Measurements from ENCODE around the gene FLT1. TPM values are rescaled to one million over a fixed set of nuclear protein-coding genes. Genes with fewer than 3 reads are reported as not detected.

The FLT1 gene
- total RNA-seq, 1 experiment from 2014 or later: 0.25 TPM

GRCh38 chr13:28392428-28392827 is 102.5 kb downstream of the FLT1 start:
- Histone ChIP-seq H3K27me3 (ENCODE audit: insufficient read depth, low read length) (no peaks in the 10 kb centered on the region), H3K9ac (ENCODE audit: low read length) (no peak overlapping the region)

GRCh38 chr13:28387740-28388501 is 107.0 kb downstream of the FLT1 start:
- H3K27ac ChIP-seq (ENCODE audit: low read depth, low read length): no peak overlapping the region
- peaks cover 13% of the 10 kb centered on the region; the same call in 1 of the 2 replicates for H3K27me3 ChIP-seq (ENCODE audit: insufficient read depth, low read length)
- no peaks in the 10 kb centered on the region for H3K36me3 ChIP-seq (ENCODE audit: control insufficient read depth in 1 of 2, insufficient read depth in 2 of 2, low read length in 2 of 2)
- RAD21 ChIA-PET (ENCODE audit: low non-redundant PET in 1 of 2, low total read pairs in 2 of 2, uncharacterized antibody in 2 of 2, unreplicated experiment in 2 of 2): no interaction called here
- H3K9me3 ChIP-seq (ENCODE audit: control insufficient read depth in 1 of 2, insufficient read depth in 1 of 2, low read depth in 1 of 2, low read length in 2 of 2): no peaks in the 10 kb centered on the region
- no peak overlapping the region for H3K9ac ChIP-seq (ENCODE audit: low read length)
- no peak overlapping the region for H3K4me3 ChIP-seq (replicated peaks in 1 of 2; ENCODE audit: low read depth in 1 of 2, low read length in 2 of 2)
- no peaks in the 10 kb centered on the region for H3K79me2 ChIP-seq (ENCODE audit: insufficient read depth, low read length)
- no peak overlapping the region for H2AFZ ChIP-seq (ENCODE audit: low read depth, low read length, poor library complexity, severe bottlenecking)
- no TSS peak for BruUV-seq (replicated peaks)
- no peaks in the 10 kb centered on the region for H3K4me1 ChIP-seq (ENCODE audit: control insufficient read depth in 1 of 2, insufficient read depth in 2 of 2, low read length in 2 of 2)
- intact Hi-C loops (cut with micrococcal nuclease): no loop called here
- no peaks in the 10 kb centered on the region for H3K9me2 ChIP-seq (ENCODE audit: insufficient read depth)
- H4K20me1 ChIP-seq (ENCODE audit: insufficient read depth): no peaks in the 10 kb centered on the region
- no peak for ATAC-seq
- DNase-seq (ENCODE audit: low read depth, low spot score): no peak
- CTCF ChIA-PET: no interaction called here
- no peak overlapping the region for H3K4me2 ChIP-seq (ENCODE audit: low read length)
- POLR2A ChIA-PET: no interaction called here
- TF ChIP-seq YY1 (IDR thresholded peaks at IDR 0.05; ENCODE audit: extremely low read depth, insufficient replicate concordance, low read depth, low read length) (no peak), ATF3 (IDR thresholded peaks at IDR 0.05) (no peak), EGR1 (IDR thresholded peaks at IDR 0.05; ENCODE audit: low read depth) (no peak), SIN3A (IDR thresholded peaks at IDR 0.05; ENCODE audit: low read depth) (no peak), ELF1 (IDR thresholded peaks at IDR 0.05; ENCODE audit: borderline replicate concordance, low read depth) (no peak), POLR2AphosphoS5 (IDR thresholded peaks at IDR 0.05; ENCODE audit: low read depth, low read length) (no peak), ZFX (IDR thresholded peaks at IDR 0.05) (no peak), TCF7L2 (IDR thresholded peaks at IDR 0.05; ENCODE audit: borderline replicate concordance, extremely low read depth, insufficient read depth, insufficient read length) (no peak), MAX (IDR thresholded peaks at IDR 0.05) (no peak), CBX3 (IDR thresholded peaks at IDR 0.05; ENCODE audit: low read depth) (no peak), RAD21 (IDR thresholded peaks at IDR 0.05; ENCODE audit: low read depth) (no peak), SP1 (IDR thresholded peaks at IDR 0.05; ENCODE audit: low read depth) (no peak), FOSL1 (IDR thresholded peaks at IDR 0.05; ENCODE audit: low read depth) (no peak), CTCF (IDR thresholded peaks at IDR 0.05 in 2 of 3, conservative IDR thresholded peaks at IDR 0.05 in 1 of 3; ENCODE audit: borderline replicate concordance in 1 of 3, insufficient read depth in 1 of 3, low read depth in 2 of 3, low read length in 2 of 3) (no peak), SRF (IDR thresholded peaks at IDR 0.05; ENCODE audit: low read depth) (no peak)

More at GRCh38 chr13:28392428-28392827, 102.5 kb downstream of the FLT1 start:
- H3K9me2 ChIP-seq (ENCODE audit: insufficient read depth): no peaks in the 10 kb centered on the region
- H3K4me3 ChIP-seq (replicated peaks in 1 of 2; ENCODE audit: low read depth in 1 of 2, low read length in 2 of 2): no peak overlapping the region
- H3K4me2 ChIP-seq (ENCODE audit: low read length): no peak overlapping the region
- no peak overlapping the region for H2AFZ ChIP-seq (ENCODE audit: low read depth, low read length, poor library complexity, severe bottlenecking)
- ATAC-seq (no peak), DNase-seq (ENCODE audit: low read depth, low spot score) (no peak)
- no peak for TF ChIP-seq ZNF274 (IDR thresholded peaks at IDR 0.05; ENCODE audit: low read depth, low read length)
- intact Hi-C loops (cut with micrococcal nuclease): no loop called here
- no peaks in the 10 kb centered on the region for H3K36me3 ChIP-seq (ENCODE audit: control insufficient read depth in 1 of 2, insufficient read depth in 2 of 2, low read length in 2 of 2)
- ChIA-PET CTCF (no interaction called here), POLR2A (no interaction called here), RAD21 (ENCODE audit: low non-redundant PET in 1 of 2, low total read pairs in 2 of 2, uncharacterized antibody in 2 of 2, unreplicated experiment in 2 of 2) (no interaction called here)
- no peaks in the 10 kb centered on the region for H3K9me3 ChIP-seq (ENCODE audit: control insufficient read depth in 1 of 2, insufficient read depth in 1 of 2, low read depth in 1 of 2, low read length in 2 of 2)
- no peak overlapping the region for H3K27ac ChIP-seq (ENCODE audit: low read depth, low read length)
- H3K4me1 ChIP-seq (ENCODE audit: control insufficient read depth in 1 of 2, insufficient read depth in 2 of 2, low read length in 2 of 2): no peaks in the 10 kb centered on the region
- no TSS peak for BruUV-seq (replicated peaks)
- no peaks in the 10 kb centered on the region for H4K20me1 ChIP-seq (ENCODE audit: insufficient read depth)
- H3K79me2 ChIP-seq (ENCODE audit: insufficient read depth, low read length): no peaks in the 10 kb centered on the region
